ENCODE measurements around the gene SLC29A4. TPM values are rescaled to one million over a fixed set of nuclear protein-coding genes. Genes with fewer than 3 reads are reported as not detected.
"Not testable (repeated sequence)": the region's sequence is repeated elsewhere in the genome, so short reads cannot be mapped to it uniquely, and the experiment has no call there.

Gene SLC29A4
- total and polyA plus RNA-seq, 12 donors: 0.69 to 22.0 (median 3.5) TPM

DNA sequence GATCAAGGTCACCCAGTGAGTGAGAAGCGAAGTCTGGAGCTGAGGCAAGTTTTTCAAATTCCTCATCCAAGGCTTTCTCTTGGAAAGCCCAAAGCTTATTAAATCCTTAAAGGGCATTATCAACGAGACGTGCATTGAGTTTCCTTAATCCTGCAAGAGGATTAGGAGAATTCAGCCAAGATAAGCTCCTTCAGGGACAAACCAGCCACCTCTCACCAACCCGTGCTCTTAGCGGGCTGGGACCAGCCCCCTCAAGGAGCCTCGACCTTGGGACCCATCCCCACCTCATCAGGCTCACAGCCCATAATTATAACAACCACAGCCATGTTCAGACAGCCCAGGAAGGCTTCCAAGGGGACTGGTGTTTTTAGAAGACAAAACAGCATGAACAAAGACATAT, 12.0 kb upstream of the SLC29A4 start:
- Histone ChIP-seq H3K27ac (no peak overlapping the region), H3K4me1 (replicated peaks in 1 of 2) (peaks cover 0 to 4% of the 10 kb centered on the region in 2 donors), H3K27me3 (no peaks in the 10 kb centered on the region), H3K36me3 (replicated peaks in 1 of 2) (no peaks in the 10 kb centered on the region), H3K4me3 (no peak overlapping the region), H3K9me3 (replicated peaks in 1 of 3) (no peaks in the 10 kb centered on the region)
- TF ChIP-seq, protein P1, sequence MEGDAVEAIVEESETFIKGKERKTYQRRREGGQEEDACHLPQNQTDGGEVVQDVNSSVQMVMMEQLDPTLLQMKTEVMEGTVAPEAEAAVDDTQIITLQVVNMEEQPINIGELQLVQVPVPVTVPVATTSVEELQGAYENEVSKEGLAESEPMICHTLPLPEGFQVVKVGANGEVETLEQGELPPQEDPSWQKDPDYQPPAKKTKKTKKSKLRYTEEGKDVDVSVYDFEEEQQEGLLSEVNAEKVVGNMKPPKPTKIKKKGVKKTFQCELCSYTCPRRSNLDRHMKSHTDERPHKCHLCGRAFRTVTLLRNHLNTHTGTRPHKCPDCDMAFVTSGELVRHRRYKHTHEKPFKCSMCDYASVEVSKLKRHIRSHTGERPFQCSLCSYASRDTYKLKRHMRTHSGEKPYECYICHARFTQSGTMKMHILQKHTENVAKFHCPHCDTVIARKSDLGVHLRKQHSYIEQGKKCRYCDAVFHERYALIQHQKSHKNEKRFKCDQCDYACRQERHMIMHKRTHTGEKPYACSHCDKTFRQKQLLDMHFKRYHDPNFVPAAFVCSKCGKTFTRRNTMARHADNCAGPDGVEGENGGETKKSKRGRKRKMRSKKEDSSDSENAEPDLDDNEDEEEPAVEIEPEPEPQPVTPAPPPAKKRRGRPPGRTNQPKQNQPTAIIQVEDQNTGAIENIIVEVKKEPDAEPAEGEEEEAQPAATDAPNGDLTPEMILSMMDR (IDR thresholded peaks at IDR 0.05): no peak
- no peak for TF ChIP-seq POLR2A (IDR thresholded peaks at IDR 0.05)
- intact Hi-C loops (cut with DNase I): no loop called here
- 25 to 53% (median 40%) methylated on average over 6 of the region's 6 CpGs for WGBS, 4 donors
- no peak for DNase-seq

GRCh38 chr7:5273831-5274405, 8.8 kb upstream of the SLC29A4 start:
- H3K36me3 ChIP-seq (replicated peaks in 1 of 2); H3K4me3 ChIP-seq; intact Hi-C loops (cut with DNase I); H3K4me1 ChIP-seq (replicated peaks in 1 of 2); H3K27me3 ChIP-seq; H3K9me3 ChIP-seq (replicated peaks in 1 of 3): not testable (repeated sequence)
- H3K27ac ChIP-seq: peak overlapping the region in 1 of 5 donors; percentile 17
- WGBS, 4 donors: 49 to 61% (median 53%) methylated on average over 10 to 18 of the region's 18 CpGs
- DNase-seq: peak in 4 of 7 donors; percentile 35 to 59 (median 42)

DNA sequence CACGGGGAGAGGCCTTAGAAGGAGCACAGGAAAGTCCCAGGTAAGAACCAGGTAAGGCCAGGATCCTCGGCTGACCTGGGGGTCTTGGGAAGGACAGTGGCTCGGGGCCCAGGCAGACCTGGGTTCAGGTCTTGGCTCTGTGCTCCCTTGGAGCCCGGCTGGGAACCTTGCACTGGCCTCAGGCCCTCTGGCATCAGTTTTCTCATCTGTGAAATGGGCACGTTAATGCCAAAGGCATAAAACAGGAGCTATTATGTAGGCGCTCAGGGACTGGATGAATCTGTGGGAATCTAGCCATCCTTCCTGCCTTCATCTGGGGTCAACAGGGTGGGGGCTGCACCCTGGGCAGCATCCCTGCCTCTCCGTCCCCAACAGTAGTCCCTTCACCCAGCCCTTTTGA, 8.3 kb upstream of the SLC29A4 start:
- no peak for DNase-seq
- Histone ChIP-seq H3K27me3 (no peaks in the 10 kb centered on the region), H3K4me1 (replicated peaks in 1 of 2) (peaks cover 0 to 4% of the 10 kb centered on the region in 2 donors), H3K36me3 (replicated peaks in 1 of 2) (no peaks in the 10 kb centered on the region), H3K9me3 (replicated peaks in 1 of 3) (no peaks in the 10 kb centered on the region), H3K4me3 (no peak overlapping the region), H3K27ac (peak overlapping the region in 1 of 5 donors; percentile 17)
- WGBS, 4 donors: 68 to 82% (median 78%) methylated on average over 4 to 7 of the region's 7 CpGs
- no peak for TF ChIP-seq POLR2A (IDR thresholded peaks at IDR 0.05)
- TF ChIP-seq, protein P1 (IDR thresholded peaks at IDR 0.05): no peak
- intact Hi-C loops (cut with DNase I): no loop called here

GRCh38 chr7:5274985-5275431, 7.7 kb upstream of the SLC29A4 start:
- peak in 4 of 7 donors; percentile 47 to 72 (median 54) for DNase-seq
- intact Hi-C loops (cut with DNase I); H3K36me3 ChIP-seq (replicated peaks in 1 of 2); H3K9me3 ChIP-seq (replicated peaks in 1 of 3); H3K27me3 ChIP-seq; H3K4me1 ChIP-seq (replicated peaks in 1 of 2); H3K4me3 ChIP-seq: not testable (repeated sequence)
- peak overlapping the region in 2 of 5 donors; percentile 17 to 55 for H3K27ac ChIP-seq
- 3 to 31% (median 28%) methylated on average over 7 to 11 of the region's 11 CpGs; no CpG with 5 or more reads in 1 of the 4 donors for WGBS, 4 donors

- H3K36me3 ChIP-seq (replicated peaks in 1 of 2); intact Hi-C loops (cut with DNase I); H3K4me1 ChIP-seq (replicated peaks in 1 of 2); H3K4me3 ChIP-seq; H3K27me3 ChIP-seq; H3K9me3 ChIP-seq (replicated peaks in 1 of 3): not testable (repeated sequence)
- peak overlapping the region in 2 of 5 donors; percentile 55 to 56 for H3K27ac ChIP-seq
- WGBS, 4 donors: 34 to 80% (median 62%) methylated on average over 5 to 10 of the region's 10 CpGs
- peak in 5 of 7 donors; percentile 26 to 81 (median 44) for DNase-seq
These were observed 7.2 kb upstream of the SLC29A4 start for GRCh38 chr7:5275510-5275909.

GRCh38 chr7:5276123-5276522, 6.6 kb upstream of the SLC29A4 start:
- intact Hi-C loops (cut with DNase I): not testable (repeated sequence)

More at GRCh38 chr7:5276123-5276522, 6.6 kb upstream of the SLC29A4 start:
- H3K36me3 ChIP-seq (replicated peaks in 1 of 2); DNase-seq; H3K4me3 ChIP-seq; H3K4me1 ChIP-seq (replicated peaks in 1 of 2); H3K27me3 ChIP-seq; H3K9me3 ChIP-seq (replicated peaks in 1 of 3): not testable (repeated sequence)
- peak overlapping the region in 1 of 5 donors; percentile 56 for H3K27ac ChIP-seq
- WGBS, 4 donors: 86 to 91% (median 89%) methylated on average over 1 to 14 of the region's 14 CpGs

Measured in adrenal gland (tissue), 12 donors.